ENCODE data around the gene CERS2. TPM values are rescaled to one million over a fixed set of nuclear protein-coding genes. Genes with fewer than 3 reads are reported as not detected.

Gene CERS2, protein sequence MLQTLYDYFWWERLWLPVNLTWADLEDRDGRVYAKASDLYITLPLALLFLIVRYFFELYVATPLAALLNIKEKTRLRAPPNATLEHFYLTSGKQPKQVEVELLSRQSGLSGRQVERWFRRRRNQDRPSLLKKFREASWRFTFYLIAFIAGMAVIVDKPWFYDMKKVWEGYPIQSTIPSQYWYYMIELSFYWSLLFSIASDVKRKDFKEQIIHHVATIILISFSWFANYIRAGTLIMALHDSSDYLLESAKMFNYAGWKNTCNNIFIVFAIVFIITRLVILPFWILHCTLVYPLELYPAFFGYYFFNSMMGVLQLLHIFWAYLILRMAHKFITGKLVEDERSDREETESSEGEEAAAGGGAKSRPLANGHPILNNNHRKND
- total RNA-seq (2021; ENCODE audit: unreplicated experiment) (348 TPM), Bru-seq, nascent RNA (percentile 86 among the genes with signal in this experiment), BruChase-seq, experiment 1, labeled RNA remaining after a 2-hour chase (percentile 95 among the genes with signal in this experiment), BruChase-seq, experiment 2, labeled RNA remaining after a 6-hour chase (percentile 98 among the genes with signal in this experiment)
- 277 TPM for polyA plus RNA-seq (2012; ENCODE audit: insufficient read length)
- long read RNA-seq, transcript CERS2-205 (11 exons, 2,505 nt) = major isoform, 375 of 502 reads
- long read RNA-seq, transcript CERS2-201 (11 exons, 2,544 nt) = minor isoform, 13 of 502 reads
- long read RNA-seq, partial matches to known transcripts = 18 of 502 reads
- long read RNA-seq, other reads (novel, unspliced or antisense) = 93 of 502 reads

DNA sequence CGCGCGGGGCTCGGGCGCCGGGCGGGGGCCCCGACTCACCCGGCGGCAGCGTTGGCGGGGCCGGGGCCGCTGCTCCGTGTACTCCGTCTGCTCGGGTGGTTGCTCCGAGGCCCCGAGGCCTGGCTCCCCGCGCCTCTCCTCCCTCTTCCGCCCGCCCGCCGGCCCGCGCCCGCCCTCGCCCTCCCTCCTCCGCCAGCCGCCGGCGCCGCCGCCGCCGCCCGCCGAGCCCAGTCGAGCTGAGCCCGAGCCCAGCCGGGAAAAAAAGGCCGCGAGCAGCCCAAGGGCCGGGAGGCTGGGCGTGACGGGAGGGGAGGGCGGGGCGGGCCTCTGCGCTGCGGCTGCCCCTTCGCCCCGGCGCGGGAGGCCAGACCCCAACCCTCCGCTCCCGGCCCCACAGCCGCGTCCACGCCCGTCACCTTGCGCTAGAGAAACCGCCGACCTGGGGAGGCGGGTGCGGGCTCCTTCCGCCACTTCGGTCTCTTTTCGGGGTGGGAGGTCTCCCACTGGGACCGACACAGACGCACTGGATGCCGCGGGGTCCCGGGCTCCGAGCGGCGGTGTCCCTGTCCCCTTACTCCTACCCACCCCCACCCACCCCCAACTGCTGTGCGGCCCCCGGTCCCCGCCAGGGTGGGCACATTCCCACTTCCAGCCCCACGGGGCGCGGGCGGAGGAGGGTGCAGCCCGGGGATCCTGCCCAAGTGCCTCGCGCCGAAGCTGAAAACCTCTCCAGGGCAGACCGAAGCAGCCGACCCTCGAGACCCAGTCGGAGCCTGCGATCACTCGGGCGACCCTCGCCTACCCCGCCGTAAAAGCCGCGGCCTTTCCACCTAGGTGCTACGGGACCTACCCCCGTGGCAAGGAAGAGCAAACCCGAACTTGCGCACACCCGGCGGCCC is at the start of gene CERS2:
TSS of gene CERS2 (minus strand) at position 256 of the 899 bp plus-strand sequence. CDS start 5,745 bp downstream, outside the sequence.
- Histone ChIP-seq H3K4me1 (ENCODE audit: control insufficient read depth, insufficient read depth, low read length) (peaks cover 70% of the 10 kb centered on the region), H3K4me3 (ENCODE audit: low read depth in 2 of 2, low read length in 2 of 2) (peak within 1 kb of the TSS; percentile 81 to 89), H3K36me3 (ENCODE audit: control insufficient read depth, insufficient read depth, low read length) (no peaks in the 10 kb centered on the region; the same call in 1 of the 2 replicates), H3K27me3 (ENCODE audit: control insufficient read depth, insufficient read depth, low read length) (no peaks in the 10 kb centered on the region), H3K27ac (ENCODE audit: low read length) (peak within 1 kb of the TSS; percentile 98), H3K9me3 (ENCODE audit: control insufficient read depth, insufficient read depth, low read depth, low read length) (no peaks in the 10 kb centered on the region)
- intact Hi-C loops (cut with micrococcal nuclease; ENCODE audit: unreplicated experiment) (no loop called here), in situ Hi-C loops (cut with HindIII; ENCODE audit: low pct_unique_long_range_greater_than_20kb, low sequenced_read_pairs) (no loop called here)
- DNase-seq (ENCODE audit: low read depth, low spot score) (no peak), ATAC-seq (peak; percentile 67)
- TF ChIP-seq POLR2AphosphoS5 (IDR thresholded peaks at IDR 0.05; ENCODE audit: low read depth, low read length) = peak; percentile 22; the same call in 1 of the 2 replicates
- TF ChIP-seq TCF7L2 (IDR thresholded peaks at IDR 0.05; ENCODE audit: low read depth, low read length) = no peak
- no TSS peak for BruUV-seq (replicated peaks)
- POLR2A ChIA-PET = interaction anchor here (0.6 kb wide), 1 partner anchor 587 kb away, joined by 4 read pairs; no protein-coding TSS in a partner anchor
- CTCF ChIA-PET = interaction anchor here (0.7 kb wide), 1 partner anchor 42 kb away, joined by 7 read pairs; no protein-coding TSS in a partner anchor

DNA sequence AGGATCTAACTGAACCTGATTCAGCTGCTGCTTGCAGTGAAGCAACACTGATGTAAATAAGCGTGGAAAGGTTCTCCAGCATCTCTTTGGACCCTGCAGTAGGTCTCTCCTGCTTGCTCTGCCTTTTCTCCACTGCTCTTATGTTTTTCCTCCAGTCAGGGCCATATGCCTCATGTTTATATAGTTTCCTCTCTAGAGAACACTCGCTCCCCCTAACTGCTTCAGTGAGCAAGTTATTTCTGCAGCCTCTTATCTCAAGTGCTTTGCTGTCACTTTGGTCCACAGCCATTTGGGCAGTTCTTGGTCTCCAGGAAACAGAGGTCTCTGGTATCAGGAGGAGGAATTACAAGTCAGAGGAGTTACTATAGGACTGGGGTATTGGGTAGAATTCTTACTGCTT is 38.9 kb upstream of the CERS2 start:
- in situ Hi-C loops (cut with HindIII; ENCODE audit: low pct_unique_long_range_greater_than_20kb, low sequenced_read_pairs) (no loop called here), intact Hi-C loops (cut with micrococcal nuclease; ENCODE audit: unreplicated experiment) (no loop called here)
- Histone ChIP-seq H3K36me3 (ENCODE audit: control insufficient read depth, insufficient read depth, low read length) (no peaks in the 10 kb centered on the region), H3K4me3 (ENCODE audit: low read depth in 2 of 2, low read length in 2 of 2) (no peak overlapping the region), H3K27ac (ENCODE audit: low read length) (no peak overlapping the region), H3K4me1 (ENCODE audit: control insufficient read depth, insufficient read depth, low read length) (peaks cover 7% of the 10 kb centered on the region), H3K9me3 (ENCODE audit: control insufficient read depth, insufficient read depth, low read depth, low read length) (no peaks in the 10 kb centered on the region), H3K27me3 (ENCODE audit: control insufficient read depth, insufficient read depth, low read length) (no peaks in the 10 kb centered on the region)
- ChIA-PET CTCF (no interaction called here), POLR2A (no interaction called here)
- ATAC-seq (no peak), DNase-seq (ENCODE audit: low read depth, low spot score) (no peak)
- TF ChIP-seq POLR2AphosphoS5 (IDR thresholded peaks at IDR 0.05; ENCODE audit: low read depth, low read length) = no peak
- TF ChIP-seq, protein P1, sequence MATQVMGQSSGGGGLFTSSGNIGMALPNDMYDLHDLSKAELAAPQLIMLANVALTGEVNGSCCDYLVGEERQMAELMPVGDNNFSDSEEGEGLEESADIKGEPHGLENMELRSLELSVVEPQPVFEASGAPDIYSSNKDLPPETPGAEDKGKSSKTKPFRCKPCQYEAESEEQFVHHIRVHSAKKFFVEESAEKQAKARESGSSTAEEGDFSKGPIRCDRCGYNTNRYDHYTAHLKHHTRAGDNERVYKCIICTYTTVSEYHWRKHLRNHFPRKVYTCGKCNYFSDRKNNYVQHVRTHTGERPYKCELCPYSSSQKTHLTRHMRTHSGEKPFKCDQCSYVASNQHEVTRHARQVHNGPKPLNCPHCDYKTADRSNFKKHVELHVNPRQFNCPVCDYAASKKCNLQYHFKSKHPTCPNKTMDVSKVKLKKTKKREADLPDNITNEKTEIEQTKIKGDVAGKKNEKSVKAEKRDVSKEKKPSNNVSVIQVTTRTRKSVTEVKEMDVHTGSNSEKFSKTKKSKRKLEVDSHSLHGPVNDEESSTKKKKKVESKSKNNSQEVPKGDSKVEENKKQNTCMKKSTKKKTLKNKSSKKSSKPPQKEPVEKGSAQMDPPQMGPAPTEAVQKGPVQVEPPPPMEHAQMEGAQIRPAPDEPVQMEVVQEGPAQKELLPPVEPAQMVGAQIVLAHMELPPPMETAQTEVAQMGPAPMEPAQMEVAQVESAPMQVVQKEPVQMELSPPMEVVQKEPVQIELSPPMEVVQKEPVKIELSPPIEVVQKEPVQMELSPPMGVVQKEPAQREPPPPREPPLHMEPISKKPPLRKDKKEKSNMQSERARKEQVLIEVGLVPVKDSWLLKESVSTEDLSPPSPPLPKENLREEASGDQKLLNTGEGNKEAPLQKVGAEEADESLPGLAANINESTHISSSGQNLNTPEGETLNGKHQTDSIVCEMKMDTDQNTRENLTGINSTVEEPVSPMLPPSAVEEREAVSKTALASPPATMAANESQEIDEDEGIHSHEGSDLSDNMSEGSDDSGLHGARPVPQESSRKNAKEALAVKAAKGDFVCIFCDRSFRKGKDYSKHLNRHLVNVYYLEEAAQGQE (IDR thresholded peaks at IDR 0.05; ENCODE audit: insufficient read depth in 1 of 2, low read depth in 2 of 2, low read length in 1 of 2) = no peak
- no peak for TF ChIP-seq SIN3A (IDR thresholded peaks at IDR 0.05; ENCODE audit: borderline replicate concordance, insufficient read depth, low read depth, low read length)
- TF ChIP-seq, protein P2, sequence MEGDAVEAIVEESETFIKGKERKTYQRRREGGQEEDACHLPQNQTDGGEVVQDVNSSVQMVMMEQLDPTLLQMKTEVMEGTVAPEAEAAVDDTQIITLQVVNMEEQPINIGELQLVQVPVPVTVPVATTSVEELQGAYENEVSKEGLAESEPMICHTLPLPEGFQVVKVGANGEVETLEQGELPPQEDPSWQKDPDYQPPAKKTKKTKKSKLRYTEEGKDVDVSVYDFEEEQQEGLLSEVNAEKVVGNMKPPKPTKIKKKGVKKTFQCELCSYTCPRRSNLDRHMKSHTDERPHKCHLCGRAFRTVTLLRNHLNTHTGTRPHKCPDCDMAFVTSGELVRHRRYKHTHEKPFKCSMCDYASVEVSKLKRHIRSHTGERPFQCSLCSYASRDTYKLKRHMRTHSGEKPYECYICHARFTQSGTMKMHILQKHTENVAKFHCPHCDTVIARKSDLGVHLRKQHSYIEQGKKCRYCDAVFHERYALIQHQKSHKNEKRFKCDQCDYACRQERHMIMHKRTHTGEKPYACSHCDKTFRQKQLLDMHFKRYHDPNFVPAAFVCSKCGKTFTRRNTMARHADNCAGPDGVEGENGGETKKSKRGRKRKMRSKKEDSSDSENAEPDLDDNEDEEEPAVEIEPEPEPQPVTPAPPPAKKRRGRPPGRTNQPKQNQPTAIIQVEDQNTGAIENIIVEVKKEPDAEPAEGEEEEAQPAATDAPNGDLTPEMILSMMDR (IDR thresholded peaks at IDR 0.05) = no peak
- no peak for TF ChIP-seq TCF7L2 (IDR thresholded peaks at IDR 0.05; ENCODE audit: low read depth, low read length)
- no TSS peak for BruUV-seq (replicated peaks)

Measured in Panc1 (cell line).